CD4-positive, alpha-beta T cell treated with Interleukin-6 for 4 hours (primary cell): ENCODE data around the gene CHI3L2.

ENCODE experiments used
- DNase-seq: peaks from one replicate; pipeline ENCODE4 v3.0.0-alpha.2; 2020; ENCODE audit warnings: mixed read lengths

CHI3L2 gene

GRCh38 chr1:111221633-111222291, 5.8 kb upstream of the CHI3L2 start:
- peak; percentile 73 for DNase-seq

- peak; percentile 88 for DNase-seq
These were observed 5.0 kb upstream of the CHI3L2 start for GRCh38 chr1:111222308-111223125.

- DNase-seq: no peak
These were observed 4.3 kb upstream of the CHI3L2 start for GRCh38 chr1:111223126-111223685.

- DNase-seq: no peak
These were observed 2.4 kb upstream of the CHI3L2 start for GRCh38 chr1:111225091-111225490.

- DNase-seq: peak; percentile 66
These were observed 1.7 kb upstream of the CHI3L2 start for GRCh38 chr1:111225717-111226400.

- DNase-seq: no peak
These were observed 586 bp downstream of the CHI3L2 start for GRCh38 chr1:111227851-111228747.

- DNase-seq: no peak
These were observed 1.2 kb downstream of the CHI3L2 start for GRCh38 chr1:111228748-111229126.

GRCh38 chr1:111232134-111232533, 4.6 kb downstream of the CHI3L2 start:
- DNase-seq: no peak

GRCh38 chr1:111234258-111234657, 6.7 kb downstream of the CHI3L2 start:
- DNase-seq: no peak

- no peak for DNase-seq
These were observed 7.4 kb downstream of the CHI3L2 start for GRCh38 chr1:111234866-111235265.

GRCh38 chr1:111236379-111236778, 8.9 kb downstream of the CHI3L2 start:
- no peak for DNase-seq

- no peak for DNase-seq
These were observed 9.3 kb downstream of the CHI3L2 start for GRCh38 chr1:111236806-111237205.

GRCh38 chr1:111238056-111238795, 10.7 kb downstream of the CHI3L2 start:
- no peak for DNase-seq

- DNase-seq: no peak
These were observed 14.3 kb downstream of the CHI3L2 start for GRCh38 chr1:111241797-111242196.

- no peak for DNase-seq
These were observed 15.5 kb downstream of the CHI3L2 start for GRCh38 chr1:111242805-111243523.

GRCh38 chr1:111247125-111247838, 19.8 kb downstream of the CHI3L2 start:
- no peak for DNase-seq

GRCh38 chr1:111249960-111250359, 22.4 kb downstream of the CHI3L2 start:
- no peak for DNase-seq

GRCh38 chr1:111251570-111251969, 24.1 kb downstream of the CHI3L2 start:
- DNase-seq: peak; percentile 51

GRCh38 chr1:111252786-111253185, 25.3 kb downstream of the CHI3L2 start:
- no peak for DNase-seq

GRCh38 chr1:111253876-111254275, 26.4 kb downstream of the CHI3L2 start:
- no peak for DNase-seq
